ENCODE results near the gene UBL3. TPM values are rescaled to one million over a fixed set of nuclear protein-coding genes. Genes with fewer than 3 reads are reported as not detected.

The UBL3 gene
- total and polyA plus RNA-seq, 9 donors = 22.5 to 41.4 (median 32.3) TPM

DNA sequence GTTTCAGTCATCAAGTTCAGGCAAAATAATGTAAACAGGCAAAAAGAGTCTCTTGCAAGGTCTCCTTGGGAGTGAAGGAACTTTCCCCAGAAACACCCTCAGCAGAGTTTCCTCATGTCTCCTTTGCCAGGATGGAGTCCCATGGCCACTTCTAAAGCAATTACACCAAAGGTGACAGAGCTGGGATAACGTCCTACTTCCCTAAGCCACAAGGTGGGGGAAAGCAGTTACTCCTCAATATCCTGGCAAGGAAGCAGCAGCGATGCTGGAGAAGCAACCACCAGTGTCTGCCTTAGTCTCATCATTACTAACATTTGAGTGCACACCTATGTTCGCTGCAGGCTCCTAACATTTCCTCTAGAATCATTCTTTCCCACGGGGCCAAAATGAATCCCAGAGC is 88.6 kb downstream of the UBL3 start:
- WGBS, 3 donors = 59 to 64% (median 63%) methylated on average over 4 of the region's 4 CpGs
- DNase-seq = no peak
- intact Hi-C loops (cut with DNase I) = loop anchor here in 1 of 4 donors (10.0 kb wide), 1 partner anchor 343 kb away; no protein-coding TSS in a partner anchor
- no peaks in the 10 kb centered on the region for H3K36me3 ChIP-seq
- no peaks in the 10 kb centered on the region for H3K9me3 ChIP-seq
- TF ChIP-seq, protein P1, sequence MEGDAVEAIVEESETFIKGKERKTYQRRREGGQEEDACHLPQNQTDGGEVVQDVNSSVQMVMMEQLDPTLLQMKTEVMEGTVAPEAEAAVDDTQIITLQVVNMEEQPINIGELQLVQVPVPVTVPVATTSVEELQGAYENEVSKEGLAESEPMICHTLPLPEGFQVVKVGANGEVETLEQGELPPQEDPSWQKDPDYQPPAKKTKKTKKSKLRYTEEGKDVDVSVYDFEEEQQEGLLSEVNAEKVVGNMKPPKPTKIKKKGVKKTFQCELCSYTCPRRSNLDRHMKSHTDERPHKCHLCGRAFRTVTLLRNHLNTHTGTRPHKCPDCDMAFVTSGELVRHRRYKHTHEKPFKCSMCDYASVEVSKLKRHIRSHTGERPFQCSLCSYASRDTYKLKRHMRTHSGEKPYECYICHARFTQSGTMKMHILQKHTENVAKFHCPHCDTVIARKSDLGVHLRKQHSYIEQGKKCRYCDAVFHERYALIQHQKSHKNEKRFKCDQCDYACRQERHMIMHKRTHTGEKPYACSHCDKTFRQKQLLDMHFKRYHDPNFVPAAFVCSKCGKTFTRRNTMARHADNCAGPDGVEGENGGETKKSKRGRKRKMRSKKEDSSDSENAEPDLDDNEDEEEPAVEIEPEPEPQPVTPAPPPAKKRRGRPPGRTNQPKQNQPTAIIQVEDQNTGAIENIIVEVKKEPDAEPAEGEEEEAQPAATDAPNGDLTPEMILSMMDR (IDR thresholded peaks at IDR 0.05) = no peak
- TF ChIP-seq EP300 (IDR thresholded peaks at IDR 0.05) (no peak), POLR2A (IDR thresholded peaks at IDR 0.05) (no peak)
- H3K4me3 ChIP-seq = no peak overlapping the region
- no peaks in the 10 kb centered on the region for H3K27me3 ChIP-seq
- H3K4me1 ChIP-seq (ENCODE audit: insufficient read depth) = no peaks in the 10 kb centered on the region
- no peak overlapping the region for H3K27ac ChIP-seq

GRCh38 chr13:29761160-29761559 is 89.3 kb downstream of the UBL3 start:
- TF ChIP-seq, protein P1 (IDR thresholded peaks at IDR 0.05) = no peak
- TF ChIP-seq POLR2A (IDR thresholded peaks at IDR 0.05) (no peak), EP300 (IDR thresholded peaks at IDR 0.05) (no peak)
- Histone ChIP-seq H3K27me3 (no peaks in the 10 kb centered on the region), H3K4me1 (ENCODE audit: insufficient read depth) (no peaks in the 10 kb centered on the region), H3K36me3 (no peaks in the 10 kb centered on the region), H3K27ac (no peak overlapping the region), H3K4me3 (no peak overlapping the region), H3K9me3 (no peaks in the 10 kb centered on the region)
- intact Hi-C loops (cut with DNase I) = loop anchor here in 1 of 4 donors (10.0 kb wide), 1 partner anchor 344 kb away; no protein-coding TSS in a partner anchor
- no peak for DNase-seq
- WGBS, 3 donors = 64 to 83% (median 64%) methylated on average over 3 of the region's 3 CpGs

DNA sequence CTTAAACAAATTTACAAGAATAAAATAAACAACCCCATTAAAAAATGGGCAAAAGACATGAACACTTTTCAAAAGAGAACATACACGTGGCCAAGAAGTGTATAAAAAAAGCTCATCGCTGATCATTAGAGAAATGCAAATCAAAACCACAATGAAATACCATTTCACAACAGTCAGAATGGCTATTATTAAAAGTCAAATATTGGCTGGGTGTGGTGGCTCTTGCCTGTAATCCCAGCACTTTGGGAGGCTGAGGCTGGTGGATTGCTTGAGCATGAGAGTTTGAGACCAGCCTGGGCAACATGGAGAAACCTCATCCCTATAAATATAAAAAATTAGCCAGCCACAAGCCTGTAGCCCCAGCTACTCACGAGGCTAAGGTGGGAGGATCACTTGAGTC is 89.9 kb downstream of the UBL3 start:
- intact Hi-C loops (cut with DNase I) = loop anchor here in 1 of 4 donors (10.0 kb wide), 1 partner anchor 344 kb away; no protein-coding TSS in a partner anchor
- 75 to 86% (median 78%) methylated on average over 3 of the region's 3 CpGs for WGBS, 3 donors
- no peaks in the 10 kb centered on the region for H3K4me1 ChIP-seq (ENCODE audit: insufficient read depth)

DNA sequence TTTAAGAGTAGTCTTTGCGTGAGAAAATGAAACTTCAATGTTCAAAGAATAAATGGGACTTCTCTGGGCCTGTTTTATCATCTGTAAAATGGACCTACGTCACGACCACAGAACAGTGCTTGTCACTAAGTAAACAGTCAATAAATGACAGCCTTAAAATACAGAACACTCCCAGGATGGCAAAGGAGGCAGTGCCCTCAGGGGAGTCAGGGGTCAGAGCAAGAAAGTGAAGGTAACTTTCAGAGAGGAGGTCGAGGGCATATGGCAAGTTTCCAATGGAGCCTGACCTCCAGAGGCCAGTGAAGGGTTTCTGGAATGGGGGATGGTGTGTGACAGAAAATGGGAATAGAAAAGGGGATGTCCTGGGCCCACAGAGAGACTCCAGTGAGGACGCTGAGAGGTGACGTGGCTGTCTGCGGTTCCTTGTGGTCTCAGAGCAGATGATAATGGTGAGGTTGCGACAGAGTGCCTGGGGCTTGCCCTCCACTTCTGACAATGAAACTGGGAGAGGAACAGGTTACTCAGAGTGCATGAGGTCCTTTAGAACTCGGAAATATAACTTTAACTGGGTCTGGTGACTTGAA is 91.8 kb downstream of the UBL3 start:
- 75 to 83% (median 80%) methylated on average over 9 of the region's 9 CpGs for WGBS, 3 donors
- intact Hi-C loops (cut with DNase I) = no loop called here
- Histone ChIP-seq H3K27me3 (no peaks in the 10 kb centered on the region), H3K36me3 (no peaks in the 10 kb centered on the region), H3K27ac (no peak overlapping the region), H3K9me3 (no peaks in the 10 kb centered on the region), H3K4me3 (no peak overlapping the region), H3K4me1 (ENCODE audit: insufficient read depth) (no peaks in the 10 kb centered on the region)
- no peak for DNase-seq
- TF ChIP-seq POLR2A (IDR thresholded peaks at IDR 0.05) (no peak), EP300 (IDR thresholded peaks at IDR 0.05) (no peak)
- TF ChIP-seq, protein P1 (IDR thresholded peaks at IDR 0.05) = no peak

More for the DNA sequence above, 89.9 kb downstream of the UBL3 start:
- H3K4me3 ChIP-seq = no peak overlapping the region
- no peaks in the 10 kb centered on the region for H3K27me3 ChIP-seq
- no peak overlapping the region for H3K27ac ChIP-seq
- no peaks in the 10 kb centered on the region for H3K9me3 ChIP-seq
- H3K36me3 ChIP-seq = no peaks in the 10 kb centered on the region
- no peak for DNase-seq
- TF ChIP-seq POLR2A (IDR thresholded peaks at IDR 0.05) (no peak), EP300 (IDR thresholded peaks at IDR 0.05) (no peak)
- TF ChIP-seq, protein P1 (IDR thresholded peaks at IDR 0.05) = no peak

All from ovary (tissue), 9 donors.